Activated effector memory CD4-positive, alpha-beta T cell treated with anti-CD3 and anti-CD28 coated beads, Interleukin-2, amount 50 U/mL, for 16 hours (primary cell): Measurements from ENCODE around the gene MAU2.

ENCODE experiments used
- DNase-seq: peaks from one replicate; pipeline ENCODE4 v3.0.0-alpha.2; 2020

Gene MAU2, protein sequence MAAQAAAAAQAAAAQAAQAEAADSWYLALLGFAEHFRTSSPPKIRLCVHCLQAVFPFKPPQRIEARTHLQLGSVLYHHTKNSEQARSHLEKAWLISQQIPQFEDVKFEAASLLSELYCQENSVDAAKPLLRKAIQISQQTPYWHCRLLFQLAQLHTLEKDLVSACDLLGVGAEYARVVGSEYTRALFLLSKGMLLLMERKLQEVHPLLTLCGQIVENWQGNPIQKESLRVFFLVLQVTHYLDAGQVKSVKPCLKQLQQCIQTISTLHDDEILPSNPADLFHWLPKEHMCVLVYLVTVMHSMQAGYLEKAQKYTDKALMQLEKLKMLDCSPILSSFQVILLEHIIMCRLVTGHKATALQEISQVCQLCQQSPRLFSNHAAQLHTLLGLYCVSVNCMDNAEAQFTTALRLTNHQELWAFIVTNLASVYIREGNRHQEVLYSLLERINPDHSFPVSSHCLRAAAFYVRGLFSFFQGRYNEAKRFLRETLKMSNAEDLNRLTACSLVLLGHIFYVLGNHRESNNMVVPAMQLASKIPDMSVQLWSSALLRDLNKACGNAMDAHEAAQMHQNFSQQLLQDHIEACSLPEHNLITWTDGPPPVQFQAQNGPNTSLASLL

DNA sequence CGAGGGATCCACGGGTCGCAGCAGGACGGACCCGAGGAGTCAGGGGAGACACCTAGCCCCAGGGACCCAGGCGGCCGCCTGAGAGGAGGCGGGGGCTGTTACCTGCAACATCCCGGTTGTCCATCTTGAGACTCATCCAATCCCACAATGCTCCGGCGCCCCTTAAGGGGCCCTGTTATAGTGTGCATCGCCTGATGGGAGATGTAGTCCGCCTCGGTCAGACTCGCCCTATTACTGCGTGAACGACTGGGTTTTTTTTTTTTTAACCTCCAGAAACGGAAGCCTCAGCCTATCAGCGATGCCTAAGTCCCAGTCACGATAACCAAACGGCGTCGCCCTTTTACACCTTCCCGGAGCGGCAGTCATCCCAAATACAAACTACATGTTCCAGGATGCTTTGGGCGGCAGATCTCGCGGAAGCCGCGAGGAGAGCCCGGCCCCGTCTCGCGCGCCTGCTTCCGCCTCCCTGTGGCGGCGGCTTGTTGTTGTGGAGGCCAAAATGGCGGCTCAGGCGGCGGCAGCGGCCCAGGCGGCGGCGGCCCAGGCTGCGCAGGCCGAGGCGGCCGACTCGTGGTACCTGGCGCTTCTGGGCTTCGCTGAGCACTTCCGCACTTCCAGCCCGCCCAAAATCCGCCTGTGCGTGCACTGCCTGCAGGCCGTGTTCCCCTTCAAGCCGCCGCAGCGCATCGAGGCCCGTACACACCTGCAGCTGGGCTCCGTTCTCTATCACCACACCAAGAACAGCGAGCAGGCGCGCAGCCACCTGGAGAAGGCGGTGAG is at the start of gene MAU2, which contains the start of gene SUGP1:
Gene MAU2, plus strand, starts transcription at position 469 of the 780 bp plus-strand sequence. Its CDS starts 31 bp downstream, at position 500.
Gene SUGP1, minus strand, starts transcription at position 149 of the 780 bp plus-strand sequence. Its CDS starts 13 bp downstream, at position 136.
- DNase-seq: peak; percentile 96

- no peak for DNase-seq
These were observed 48.6 kb upstream of the MAU2 start for GRCh38 chr19:19271828-19272599.

GRCh38 chr19:19274146-19274545 is 46.5 kb upstream of the MAU2 start:
- no peak for DNase-seq

- no peak for DNase-seq
These were observed 45.7 kb upstream of the MAU2 start for GRCh38 chr19:19274716-19275565.

DNA sequence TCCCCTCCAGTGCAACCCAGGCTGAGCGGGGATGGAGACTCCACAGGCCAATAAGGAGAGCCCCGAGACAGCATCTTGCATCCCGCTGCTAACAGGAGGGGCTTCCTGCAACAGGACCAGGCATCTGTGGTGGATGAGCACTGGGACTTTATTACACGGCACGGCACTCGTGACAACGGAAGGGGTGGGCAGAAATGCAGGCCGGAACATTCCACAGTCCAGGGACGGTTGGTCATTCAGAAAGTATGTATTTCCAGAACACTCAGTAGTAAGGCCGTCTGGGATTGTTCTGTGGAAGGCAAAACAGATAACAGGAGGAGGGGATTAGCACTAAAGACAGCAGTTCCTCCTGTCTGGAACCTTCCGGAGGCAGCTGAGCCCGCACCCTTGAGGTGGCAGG is 44.2 kb upstream of the MAU2 start:
- DNase-seq: no peak

DNA sequence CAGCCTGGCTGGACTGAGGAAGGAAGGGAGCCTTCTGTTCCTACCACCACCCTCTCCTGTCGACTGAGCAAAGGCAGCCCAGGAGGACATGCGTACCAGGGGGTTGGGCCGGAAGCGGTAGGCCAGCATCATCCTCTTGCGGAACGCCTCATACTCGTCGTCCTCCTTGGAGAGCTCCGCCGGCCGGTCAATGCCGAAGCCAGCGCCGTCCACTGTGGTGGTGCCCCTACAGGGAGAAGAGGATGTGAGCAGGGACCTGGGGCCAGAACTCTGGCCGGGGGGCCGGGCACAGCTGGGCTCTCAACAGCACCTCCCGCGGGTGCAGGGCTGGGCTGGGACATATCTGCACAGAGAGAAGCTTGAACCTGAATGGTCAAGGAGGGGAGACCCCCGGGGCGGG is 43.8 kb upstream of the MAU2 start:
- no peak for DNase-seq

DNA sequence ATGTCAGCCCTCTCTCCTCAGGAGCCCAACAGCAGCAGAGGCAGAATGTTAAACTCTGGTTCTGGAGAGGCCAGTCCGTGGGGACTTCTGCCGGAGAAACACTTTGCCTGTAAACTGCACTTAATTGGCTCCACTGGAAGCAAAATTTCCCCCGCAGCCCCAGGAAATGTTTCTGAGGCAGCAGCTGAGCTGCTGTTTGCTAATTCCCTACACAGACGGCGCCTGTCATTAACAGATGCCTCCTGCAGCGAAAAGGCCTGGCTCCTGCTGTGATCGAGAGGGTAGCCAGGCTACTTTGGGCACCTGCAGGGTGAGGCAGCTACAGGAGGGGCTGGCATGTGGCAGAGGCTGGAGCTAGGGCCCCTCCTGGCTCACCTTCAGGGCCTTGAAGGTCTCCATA is 42.3 kb upstream of the MAU2 start:
- DNase-seq: no peak

- DNase-seq: no peak
These were observed 41.5 kb upstream of the MAU2 start for GRCh38 chr19:19279062-19279612.

- no peak for DNase-seq
These were observed 40.8 kb upstream of the MAU2 start for GRCh38 chr19:19279853-19280252.

DNA sequence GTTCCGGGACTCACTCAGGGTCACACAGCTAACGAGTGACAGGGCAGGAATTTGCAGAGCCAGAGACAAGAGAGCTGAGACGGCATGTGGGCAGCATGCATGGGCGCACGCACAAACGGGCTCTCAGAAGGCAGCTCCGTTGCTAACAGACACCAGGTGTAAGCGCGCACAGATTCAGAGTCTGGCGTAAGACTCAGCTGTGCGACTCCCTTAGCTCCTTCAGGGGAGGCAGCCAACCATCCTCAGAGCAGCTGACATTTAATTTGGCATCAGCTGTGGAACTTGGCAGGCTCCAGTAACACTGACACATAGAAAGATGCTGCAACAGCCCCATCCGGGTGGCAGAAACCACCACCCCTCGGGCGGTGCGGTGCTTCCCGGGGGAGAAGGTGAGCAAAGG is 40.1 kb upstream of the MAU2 start:
- DNase-seq: no peak

GRCh38 chr19:19285686-19286085 is 34.9 kb upstream of the MAU2 start:
- DNase-seq: no peak

- DNase-seq: no peak
These were observed 28.0 kb upstream of the MAU2 start for GRCh38 chr19:19292607-19293006.

GRCh38 chr19:19294914-19295313 is 25.7 kb upstream of the MAU2 start:
- no peak for DNase-seq

DNA sequence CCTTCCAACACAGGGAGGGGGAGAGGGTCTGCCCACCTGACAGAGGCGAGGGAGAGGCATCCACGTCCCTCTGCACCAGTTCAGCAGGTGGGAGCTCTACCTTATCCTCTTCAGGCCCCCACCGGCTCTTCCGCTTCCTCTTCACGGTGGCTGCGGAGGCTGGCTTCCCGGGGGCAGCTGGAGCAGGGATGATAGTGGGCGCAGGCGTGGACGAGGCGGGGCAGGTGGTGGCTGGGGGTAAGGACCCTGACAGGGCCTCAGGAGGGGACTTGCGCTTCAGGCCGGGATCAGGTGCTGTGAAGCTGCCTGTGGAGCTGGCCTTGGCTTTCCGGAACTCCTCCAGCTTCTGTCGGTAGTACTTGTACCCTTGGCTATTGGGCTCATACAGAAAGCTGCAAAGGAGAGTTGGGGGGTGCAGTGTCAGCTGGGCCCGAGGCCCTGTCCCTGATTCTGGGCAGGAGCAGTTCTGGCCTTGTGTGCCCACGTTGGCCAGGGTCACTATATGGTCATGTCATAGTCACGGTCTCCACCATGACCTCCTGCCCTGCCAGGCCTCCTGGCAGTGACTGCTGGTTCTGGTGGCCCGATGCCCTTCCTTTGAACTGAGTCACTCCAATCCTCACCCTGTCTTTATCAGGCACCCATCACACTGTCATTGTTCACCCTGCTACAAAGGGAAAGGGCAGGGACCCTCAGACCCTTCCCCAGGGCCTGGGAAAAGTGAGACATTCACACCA is 23.5 kb upstream of the MAU2 start:
- DNase-seq: no peak

- no peak for DNase-seq
These were observed 22.9 kb upstream of the MAU2 start for GRCh38 chr19:19297759-19298158.

GRCh38 chr19:19300613-19301012 is 20.0 kb upstream of the MAU2 start:
- DNase-seq: no peak

GRCh38 chr19:19303411-19303810 is 17.2 kb upstream of the MAU2 start:
- DNase-seq: no peak

DNA sequence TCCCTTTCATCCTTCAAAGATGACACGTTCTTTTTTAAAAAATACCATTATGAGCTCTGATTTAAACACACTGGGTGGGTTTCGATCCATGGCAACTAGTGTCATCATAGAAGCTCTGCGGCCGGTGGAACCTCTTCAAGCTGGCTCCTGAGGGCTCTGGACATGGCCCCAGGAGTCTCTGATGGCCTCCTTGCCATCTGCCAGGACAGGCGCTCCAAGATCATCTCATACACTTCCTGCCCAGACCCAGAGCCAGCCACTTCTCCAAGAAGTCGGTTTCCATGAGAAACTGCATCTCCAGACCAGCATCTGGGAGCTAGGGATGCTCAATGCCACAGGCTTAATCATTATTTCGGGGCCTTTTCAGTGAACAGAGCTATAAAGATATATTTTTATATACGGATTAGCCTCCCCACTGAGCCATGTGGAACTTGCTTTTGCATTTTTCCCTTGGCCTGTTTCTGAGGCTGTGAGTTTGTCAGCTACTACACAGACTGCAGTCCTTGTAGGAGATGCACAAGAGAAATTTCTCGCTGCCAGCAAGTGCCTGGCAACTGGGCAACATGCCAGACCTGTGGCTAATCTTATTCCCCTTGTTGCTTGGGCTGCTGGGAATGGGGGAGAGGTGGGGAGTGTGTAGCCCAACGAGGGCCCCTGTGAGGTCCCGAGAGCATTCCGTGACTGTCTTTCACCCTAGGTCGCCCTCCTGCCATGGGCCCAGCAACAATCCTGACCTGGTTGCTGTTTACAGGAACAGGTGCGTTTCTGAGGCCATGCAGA is 16.3 kb upstream of the MAU2 start:
- no peak for DNase-seq

DNA sequence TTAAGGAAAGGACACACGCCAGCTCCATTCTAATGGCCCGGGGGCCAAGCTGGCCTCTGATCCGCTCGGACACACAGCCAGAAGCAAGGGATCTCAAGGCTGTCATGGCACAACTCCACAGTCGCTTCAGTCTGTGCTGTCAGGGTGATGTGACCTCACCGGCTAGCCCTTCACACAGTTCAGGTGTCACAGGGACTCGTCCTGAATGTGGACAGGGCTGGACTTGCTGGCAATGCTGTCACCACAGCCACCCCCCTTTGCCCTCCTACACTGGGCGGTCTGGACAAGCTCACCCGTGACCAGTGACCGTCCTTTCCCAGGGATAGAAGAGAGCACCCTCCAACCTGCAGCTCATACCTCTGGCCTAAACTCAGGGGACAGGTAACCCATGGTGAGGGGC is 15.6 kb upstream of the MAU2 start:
- DNase-seq: no peak

- no peak for DNase-seq
These were observed 14.9 kb upstream of the MAU2 start for GRCh38 chr19:19305696-19306095.
